ENCODE data around the gene NFKBIB.

Gene NFKBIB

GRCh38 chr19:38907670-38908069 lies 7.9 kb downstream of the NFKBIB start:
- DNase-seq, result no peak

GRCh38 chr19:38908911-38909310 lies 9.1 kb downstream of the NFKBIB start:
- no peak for DNase-seq

GRCh38 chr19:38910488-38910887 lies 10.7 kb downstream of the NFKBIB start:
- DNase-seq, result no peak

- DNase-seq, result no peak
Measured at GRCh38 chr19:38911388-38912001, 11.7 kb downstream of the NFKBIB start.

DNA sequence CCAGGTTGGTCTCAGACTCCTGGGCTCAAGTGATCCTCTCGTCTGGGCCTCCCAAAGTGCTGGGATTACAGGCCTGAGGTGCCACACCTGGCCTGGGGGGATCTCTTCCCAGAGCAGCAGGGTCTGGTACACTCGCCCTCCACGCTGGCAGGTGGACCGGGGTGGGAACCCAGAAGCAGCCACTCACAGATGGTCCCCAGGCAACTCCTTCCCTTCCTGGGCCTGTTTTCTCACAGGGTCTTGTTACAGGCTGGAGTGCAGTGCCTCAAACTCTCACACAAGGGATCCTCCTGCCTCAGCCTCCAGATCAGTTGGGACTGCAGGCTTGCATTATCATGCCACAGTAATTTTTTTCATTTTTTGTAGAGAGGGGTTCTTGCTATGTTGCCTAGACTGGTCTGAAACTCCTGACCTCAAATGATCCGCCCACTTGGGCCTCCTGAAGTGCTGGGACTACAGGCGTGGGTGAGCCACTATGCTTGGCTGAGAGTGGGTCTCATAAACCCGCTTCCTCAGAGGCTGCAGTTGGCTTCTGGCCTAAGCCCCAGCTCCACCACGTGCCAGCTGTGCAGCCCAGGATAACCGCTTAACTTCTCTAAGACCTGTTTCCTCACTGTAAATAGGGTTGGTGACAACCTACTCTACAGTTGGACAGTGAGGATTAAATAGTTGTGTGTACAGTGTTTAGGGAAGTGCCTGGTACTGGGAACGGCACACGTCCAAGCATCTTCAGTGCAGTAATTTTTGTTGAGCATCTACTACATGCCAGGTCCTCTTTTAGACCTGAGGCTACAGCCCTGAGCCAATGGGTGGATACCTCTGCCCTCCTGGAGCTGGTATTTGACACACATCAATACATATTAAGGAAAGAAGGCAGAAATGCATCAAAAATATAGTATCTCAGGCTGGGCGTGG lies 13.1 kb downstream of the NFKBIB start:
- DNase-seq, result no peak

DNA sequence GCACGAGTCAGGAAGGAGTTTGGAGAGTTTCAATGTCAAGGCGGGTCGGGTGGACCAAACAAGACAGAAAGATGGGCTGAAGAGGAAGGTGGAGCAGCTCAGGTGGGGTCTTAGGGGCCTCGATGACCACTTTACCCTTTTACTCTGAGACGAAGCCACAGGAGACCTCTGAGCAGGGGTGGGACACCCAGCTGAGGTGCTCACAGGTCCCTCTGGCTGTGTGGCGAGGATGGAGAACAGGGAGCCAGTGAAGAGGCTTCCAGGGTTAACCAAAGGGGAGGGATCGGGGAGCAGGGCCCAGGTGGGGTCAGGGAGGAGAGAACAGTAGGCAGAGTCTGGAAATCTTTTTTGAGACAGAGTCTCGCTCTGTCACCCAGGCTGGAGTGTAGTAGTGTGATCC lies 14.2 kb downstream of the NFKBIB start:
- no peak for DNase-seq

GRCh38 chr19:38915329-38916321 lies 15.9 kb downstream of the NFKBIB start:
- DNase-seq, result no peak

- no peak for DNase-seq
Measured at GRCh38 chr19:38917516-38917915, 17.7 kb downstream of the NFKBIB start.

- DNase-seq, result peak; percentile 95
Measured at GRCh38 chr19:38917921-38918491, 18.2 kb downstream of the NFKBIB start.

DNA sequence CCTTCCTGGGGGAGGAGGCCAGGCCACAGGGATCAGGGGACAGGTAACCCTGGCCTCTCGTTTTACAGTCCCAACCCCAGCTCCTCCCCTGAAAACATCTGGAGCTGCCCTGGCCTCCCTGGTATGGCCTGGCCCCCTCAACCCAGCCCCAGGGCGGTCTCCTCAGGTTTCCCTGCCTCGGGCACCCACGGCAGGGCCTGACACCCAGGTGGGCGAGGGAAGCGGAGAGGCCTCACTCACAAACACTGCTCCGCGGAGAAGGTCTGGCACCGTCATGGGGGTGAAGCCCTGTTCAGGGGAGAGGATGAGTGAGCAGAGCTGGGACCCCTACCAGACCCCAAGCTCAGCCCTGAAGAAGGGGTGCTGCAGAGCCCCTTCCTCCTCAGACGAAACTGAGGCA lies 18.8 kb downstream of the NFKBIB start:
- no peak for DNase-seq

DNA sequence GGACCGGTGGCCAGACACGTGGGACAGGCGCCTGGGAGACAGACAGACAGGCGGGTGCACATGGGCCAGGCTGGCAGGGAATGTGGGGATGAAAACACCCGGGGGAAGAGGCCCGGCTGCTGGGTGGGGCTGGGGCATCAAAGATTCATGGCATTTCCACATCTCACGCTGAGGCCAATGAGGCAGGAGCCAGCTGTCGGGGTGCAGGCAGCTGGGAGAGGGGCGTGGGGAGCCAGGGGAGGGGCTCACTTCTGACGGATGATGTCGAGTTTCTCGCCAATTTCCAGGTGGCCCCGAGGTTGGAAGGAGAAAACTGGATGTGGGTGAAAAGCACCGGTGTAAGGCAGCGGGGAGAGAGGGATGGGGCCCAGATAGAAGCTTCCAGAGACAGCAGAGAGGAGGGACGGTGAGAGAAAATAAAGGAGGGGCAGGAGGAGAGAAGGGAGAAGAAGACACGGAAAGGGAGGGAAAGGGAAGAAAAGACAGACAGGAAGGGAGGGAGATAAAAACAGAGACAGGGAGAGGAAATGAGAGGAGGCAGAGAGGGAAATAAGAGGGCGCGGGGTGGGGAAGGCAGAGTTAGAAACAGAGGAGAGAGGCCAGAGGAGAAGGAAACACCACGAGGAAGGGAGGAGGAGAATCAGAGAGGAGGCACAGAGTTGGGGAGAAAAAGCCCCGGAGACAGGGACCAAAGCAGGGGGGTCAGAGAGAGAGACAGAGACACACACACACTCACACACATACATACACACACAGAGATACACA lies 20.2 kb downstream of the NFKBIB start:
- no peak for DNase-seq

DNA sequence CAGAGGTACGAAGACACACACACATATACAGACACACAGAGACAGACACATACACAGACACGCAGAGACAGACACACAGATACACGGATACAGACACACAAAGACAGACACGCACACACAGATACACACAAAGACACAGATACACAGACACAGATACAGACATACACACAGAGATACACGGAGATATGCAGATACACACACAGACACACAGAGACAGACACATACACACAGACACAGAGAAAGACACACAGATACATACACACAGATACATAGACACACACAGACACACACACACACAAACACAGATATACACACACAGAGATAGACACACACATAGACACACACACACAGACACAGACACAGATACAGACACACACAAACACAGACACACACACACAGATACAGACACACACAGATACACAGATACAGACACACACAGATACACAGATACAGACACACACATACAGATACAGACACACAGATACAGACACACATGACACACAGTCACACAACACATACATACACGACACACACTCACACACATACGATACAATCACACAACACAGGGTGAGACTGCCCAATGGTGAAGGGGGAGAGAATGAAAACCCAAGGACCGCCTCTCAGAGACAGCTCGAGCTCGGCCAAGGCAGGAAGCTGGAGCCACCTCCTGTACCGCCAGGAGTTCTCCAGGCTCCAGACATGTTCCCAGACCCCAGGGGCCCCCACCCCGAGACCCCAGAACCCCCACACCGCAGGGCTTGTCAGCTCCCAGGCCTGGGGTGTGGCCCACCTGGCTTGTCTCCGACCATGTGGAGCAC lies 21.0 kb downstream of the NFKBIB start:
- no peak for DNase-seq

GRCh38 chr19:38921420-38922274 lies 21.9 kb downstream of the NFKBIB start:
- no peak for DNase-seq

GRCh38 chr19:38922482-38922881 lies 22.7 kb downstream of the NFKBIB start:
- no peak for DNase-seq

GRCh38 chr19:38924388-38924787 lies 24.6 kb downstream of the NFKBIB start:
- DNase-seq, result no peak

- DNase-seq, result no peak
Measured at GRCh38 chr19:38928391-38929001, 28.7 kb downstream of the NFKBIB start.

DNA sequence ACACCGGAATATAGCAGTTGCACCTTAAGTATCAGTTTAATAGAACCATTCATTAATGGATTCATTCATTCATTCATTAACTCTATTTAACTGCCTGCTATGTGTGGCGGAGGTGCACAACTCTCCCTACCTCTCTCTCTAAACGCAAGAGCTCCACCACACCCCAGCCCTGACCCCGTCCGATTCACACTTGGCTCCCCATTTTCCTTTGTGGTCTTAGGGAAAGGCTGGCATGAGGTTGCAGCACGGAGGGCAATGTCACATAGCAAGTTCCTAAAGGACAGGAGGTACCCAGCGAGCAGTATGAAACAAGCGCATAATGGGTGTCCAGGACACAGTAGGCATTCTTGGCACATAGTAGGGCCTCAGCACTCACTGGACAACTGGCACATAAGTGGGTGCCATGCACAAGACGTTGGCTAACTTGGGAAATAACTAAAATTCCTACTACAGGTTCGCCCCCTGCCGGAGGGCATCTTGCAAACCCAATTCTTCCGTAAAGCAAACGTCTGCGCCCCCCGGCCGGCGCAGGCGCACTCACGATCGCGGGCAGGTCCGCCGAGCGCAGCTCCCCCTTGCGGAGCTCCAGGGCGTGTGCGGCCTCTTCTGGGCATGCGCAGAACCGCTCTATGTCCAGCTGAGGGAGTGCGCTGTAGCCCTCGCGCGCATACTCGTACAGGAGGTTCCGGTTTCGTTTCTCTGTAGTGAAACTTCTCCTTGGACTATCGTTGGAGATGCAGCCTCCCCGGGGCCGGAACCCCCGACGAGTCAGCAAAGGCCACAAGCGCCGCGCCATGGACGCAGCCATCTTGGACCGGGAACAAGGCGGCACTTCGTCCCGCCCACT lies 30.4 kb downstream of the NFKBIB start, which contains the start of gene SARS2:
Gene SARS2 (minus strand): TSS at position 835 of the 847 bp plus-strand sequence. CDS start 27 bp downstream, at position 808.
- DNase-seq, result peak; percentile 99

DNA sequence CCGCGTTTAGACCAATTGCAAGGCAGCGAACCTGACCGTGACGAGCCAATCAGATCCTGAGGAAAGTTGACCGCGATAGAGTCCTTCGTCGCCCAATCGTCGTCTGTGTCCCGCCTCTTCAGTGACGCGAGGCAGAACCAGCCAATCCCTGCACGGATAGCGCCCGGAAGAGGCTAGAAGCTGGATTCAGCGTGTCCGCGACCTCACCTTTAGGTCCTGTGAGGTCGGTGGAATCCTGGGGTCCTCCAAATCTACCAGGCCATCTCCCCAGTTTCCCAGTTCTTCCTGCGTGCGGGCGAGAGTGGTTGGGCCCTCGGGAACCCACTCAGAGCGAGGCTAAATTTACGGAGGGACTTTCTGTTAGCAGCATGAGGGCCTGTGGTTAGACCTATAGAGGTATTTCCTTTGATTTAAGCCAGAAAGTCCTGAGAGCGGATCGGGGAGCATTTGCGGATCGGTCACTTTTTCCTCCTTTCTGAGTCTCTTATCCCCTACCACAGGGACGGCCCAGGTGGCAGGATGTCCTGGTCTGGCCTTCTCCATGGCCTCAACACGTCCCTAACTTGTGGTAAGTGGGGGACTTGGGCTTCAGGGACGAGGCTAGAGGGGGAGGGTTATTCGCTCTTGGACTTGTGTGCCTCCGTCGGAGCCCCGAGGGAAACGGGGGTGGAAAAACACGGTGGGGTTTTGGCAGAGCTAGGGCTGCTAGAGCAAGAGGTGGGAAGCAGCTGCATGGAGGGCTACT lies 31.2 kb downstream of the NFKBIB start, which contains the start of gene MRPS12:
Gene MRPS12 (plus strand): TSS at position 169 of the 745 bp plus-strand sequence. CDS start 351 bp downstream, at position 520.
- peak; percentile 100 for DNase-seq

All from 8988T (cell line).